Ovary (tissue), 3 donors: ENCODE results near the gene FAM98B.

Experiments used
- CTCF ChIP-seq, 3 donors: fragments of 450-650 bp in 2 of 3; fragments of 200-600 bp in 1 of 3; IDR thresholded peaks; one replicate each; pipeline versions ENCODE4 v1.5.1 to v1.8.0; 2016 to 2022; ENCODE audit warnings: antibody characterized with exemption in 3 of 3, mild to moderate bottlenecking in 1 of 3
- POLR2A ChIP-seq: fragments of 450-650 bp; IDR thresholded peaks from one replicate; pipeline ENCODE4 v1.6.1; 2017; ENCODE audit warnings: antibody characterized with exemption, mild to moderate bottlenecking, moderate library complexity
- donor health status: DM: no; HTN: no; CAD: no.

- no peak for TF ChIP-seq CTCF (IDR thresholded peaks at IDR 0.05)
- no peak for TF ChIP-seq POLR2A
Observed at GRCh38 chr15:38526158-38526557, 72.2 kb downstream of the FAM98B start.
